ENCODE measurements around the gene ATP5MC3.

Gene ATP5MC3

GRCh38 chr2:175135177-175135576 is 46.3 kb downstream of the ATP5MC3 start:
- no peak for DNase-seq (ENCODE audit: low read depth)

GRCh38 chr2:175131252-175131651 is 50.3 kb downstream of the ATP5MC3 start:
- no peak for DNase-seq (ENCODE audit: low read depth)
- H3K4me3 ChIP-seq (ENCODE audit: low read depth, low read length), result no peak overlapping the region

More at GRCh38 chr2:175135177-175135576, 46.3 kb downstream of the ATP5MC3 start:
- no peak overlapping the region for H3K4me3 ChIP-seq (ENCODE audit: low read depth, low read length)

DNA sequence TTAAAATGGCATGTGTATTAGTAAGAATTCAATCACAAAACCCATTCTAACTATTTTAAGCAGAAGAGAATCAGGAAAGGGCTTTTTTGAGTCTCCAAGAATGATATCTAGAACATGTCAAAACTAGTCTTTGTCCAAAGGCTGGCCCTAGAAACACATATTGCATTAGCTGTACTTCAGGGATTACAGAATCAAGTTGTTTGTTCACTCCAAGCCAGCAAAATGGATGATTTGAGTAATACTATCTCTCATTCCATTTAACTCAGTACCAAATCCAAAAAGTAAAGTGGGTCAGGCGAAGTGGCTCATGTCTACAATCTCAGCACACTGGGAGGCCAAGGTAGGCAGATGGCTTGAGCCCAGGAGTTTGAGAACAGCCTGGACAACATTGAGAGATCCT is 54.8 kb downstream of the ATP5MC3 start:
- H3K4me3 ChIP-seq (ENCODE audit: low read depth, low read length), result no peak overlapping the region
- DNase-seq (ENCODE audit: low read depth), result no peak
